Sigmoid colon (tissue), 4 donors: ENCODE data around the gene CLRN2.

Experiments used
- CTCF ChIP-seq, 4 experiments: fragments of 450-650 bp in 3 of 4; fragments of 200-600 bp in 1 of 4; IDR thresholded peaks; one replicate each; pipeline ENCODE4 v1.5.1; 2016 to 2019; ENCODE audit warnings: antibody characterized with exemption in 4 of 4, mild to moderate bottlenecking in 3 of 4, moderate library complexity in 2 of 4
- EP300 ChIP-seq, 4 donors: sonication (generic); formaldehyde crosslinking; IDR thresholded peaks; one replicate each; pipeline ENCODE4 v1.6.1; 2017; ENCODE audit warnings: antibody characterized with exemption in 4 of 4
- POLR2A ChIP-seq, 2 donors: fragments of 450-650 bp; IDR thresholded peaks; one replicate each; pipeline ENCODE4 v1.6.1; 2016; ENCODE audit warnings: antibody characterized with exemption in 2 of 2, mild to moderate bottlenecking in 2 of 2, moderate library complexity in 2 of 2
- POLR2AphosphoS5 ChIP-seq, 4 donors: sonication (generic); formaldehyde crosslinking; IDR thresholded peaks; one replicate each; pipeline ENCODE4 v1.6.1; 2017; ENCODE audit warnings: antibody characterized with exemption in 4 of 4

- TF ChIP-seq POLR2A (IDR thresholded peaks at IDR 0.05) (no peak), CTCF (IDR thresholded peaks at IDR 0.05) (no peak), POLR2AphosphoS5 (IDR thresholded peaks at IDR 0.05) (no peak), EP300 (IDR thresholded peaks at IDR 0.05) (no peak)
Measured at GRCh38 chr4:17535242-17535641, 20.3 kb downstream of the CLRN2 start.
